WTC11 (cell line): ENCODE results near the gene DAPK1. TPM values are rescaled to one million over a fixed set of nuclear protein-coding genes. Genes with fewer than 3 reads are reported as not detected.
A peak's percentile ranks its signal among the peaks of the same experiment; 100 is the strongest.

Experiments
- ATAC-seq: fragments of 200-7000 bp; cut with Tn5 transposase; 2 replicates; pipeline ENCODE4 v1.10.0; 2021; ENCODE audit warnings: mild to moderate bottlenecking, moderate library complexity
- CTCF ChIA-PET: fragments of 300-600 bp; sonication (Branson Sonifier 250); formaldehyde crosslinking; loops from one replicate; lab custom pipeline; 2021; ENCODE audit warnings: antibody characterized with exemption; lab: Charles Lee
- POLR2A ChIA-PET: fragments of 350-600 bp; sonication (Branson Sonifier 250); formaldehyde crosslinking; loops from one replicate; lab custom pipeline; 2021; ENCODE audit warnings: antibody characterized with exemption; lab: Charles Lee
- DNase-seq: peaks from one replicate; pipeline ENCODE4 v3.0.0; 2021; ENCODE audit warnings: low spot score
- H3K27ac Mint-ChIP-seq: 2 replicates; pipeline ENCODE4 v1.8.0; 2021; ENCODE audit warnings: mixed read lengths
- H3K27me3 Mint-ChIP-seq: 2 replicates; pipeline ENCODE4 v1.8.0; 2021; ENCODE audit warnings: low read depth, mild to moderate bottlenecking, moderate library complexity, mixed read lengths
- H3K36me3 Mint-ChIP-seq: 2 replicates; pipeline ENCODE4 v1.8.0; 2021; ENCODE audit warnings: mixed read lengths
- H3K4me1 Mint-ChIP-seq: 2 replicates; pipeline ENCODE4 v1.8.0; 2022; ENCODE audit warnings: mixed read lengths
- H3K4me3 Mint-ChIP-seq: 2 replicates; pipeline ENCODE4 v1.8.0; 2021; ENCODE audit warnings: mild to moderate bottlenecking, moderate library complexity, mixed read lengths
- H3K9me3 Mint-ChIP-seq: 2 replicates; pipeline ENCODE4 v1.8.0; 2021; ENCODE audit warnings: mixed read lengths
- CREM ChIP-seq: sonication (generic); formaldehyde crosslinking; IDR thresholded peaks from 2 replicates; pipeline ENCODE4 v1.8.1; 2022; ENCODE audit warnings: mild to moderate bottlenecking, missing genetic modification reagents, moderate library complexity
- FOXK1 ChIP-seq: sonication (generic); formaldehyde crosslinking; IDR thresholded peaks from 2 replicates; pipeline ENCODE4 v1.8.0; 2022; ENCODE audit warnings: mild to moderate bottlenecking, moderate library complexity, missing genetic modification reagents
- FOXP1 ChIP-seq: sonication (generic); formaldehyde crosslinking; IDR thresholded peaks from 2 replicates; pipeline ENCODE4 v1.8.0; 2022; ENCODE audit warnings: missing genetic modification reagents, mild to moderate bottlenecking, moderate library complexity, borderline replicate concordance
- NFE2L1 ChIP-seq: sonication (generic); formaldehyde crosslinking; IDR thresholded peaks from 2 replicates; pipeline ENCODE4 v1.8.1; 2023; ENCODE audit warnings: missing genetic modification reagents
- SMAD4 ChIP-seq: sonication (generic); formaldehyde crosslinking; IDR thresholded peaks from 2 replicates; pipeline ENCODE4 v1.8.0; 2022; ENCODE audit warnings: mild to moderate bottlenecking, missing genetic modification reagents
- TP53 ChIP-seq: sonication (generic); formaldehyde crosslinking; IDR thresholded peaks from 2 replicates; pipeline ENCODE4 v1.8.1; 2023; ENCODE audit warnings: mild to moderate bottlenecking, missing genetic modification reagents
- ZNF263 ChIP-seq: sonication (generic); formaldehyde crosslinking; IDR thresholded peaks from 2 replicates; pipeline ENCODE4 v1.8.1; 2022; ENCODE audit warnings: low read depth, mild to moderate bottlenecking, moderate library complexity, missing genetic modification reagents
- total RNA-seq: library from RNA; stranded (reverse); gene quantifications from 3 replicates; pipeline ENCODE4 v1.2.3, GENCODE V29; 2021
- TF ChIP-seq, protein P1 (sequence below): sonication (generic); formaldehyde crosslinking; conservative IDR thresholded peaks from 2 replicates; pipeline ENCODE4 v1.8.1; 2022; ENCODE audit warnings: mild to moderate bottlenecking, missing genetic modification reagents
- TF ChIP-seq, protein P2 (sequence below): sonication (generic); formaldehyde crosslinking; conservative IDR thresholded peaks from 2 replicates; pipeline ENCODE4 v1.8.1; 2023; ENCODE audit warnings: mild to moderate bottlenecking, low read depth, missing genetic modification reagents, moderate library complexity
- TF ChIP-seq, protein P3 (sequence below): sonication (generic); formaldehyde crosslinking; IDR thresholded peaks from 2 replicates; pipeline ENCODE4 v1.8.1; 2022; ENCODE audit warnings: missing genetic modification reagents, borderline replicate concordance
- TF ChIP-seq, protein P4 (sequence below): sonication (generic); formaldehyde crosslinking; IDR thresholded peaks from 2 replicates; pipeline ENCODE4 v1.8.0; 2023; ENCODE audit warnings: missing genetic modification reagents, mild to moderate bottlenecking, borderline replicate concordance
- TF ChIP-seq, protein P5 (sequence below): sonication (generic); formaldehyde crosslinking; IDR thresholded peaks from 2 replicates; pipeline ENCODE4 v1.8.1; 2022; ENCODE audit warnings: low read depth, missing genetic modification reagents, borderline replicate concordance
- TF ChIP-seq, protein P6 (sequence below): sonication (generic); formaldehyde crosslinking; IDR thresholded peaks from 2 replicates; pipeline ENCODE4 v1.8.1; 2022; ENCODE audit warnings: mild to moderate bottlenecking, moderate library complexity, missing genetic modification reagents
- TF ChIP-seq, protein P7 (sequence below): fragments of 250-450 bp; sonication (Bioruptor Pico); IDR thresholded peaks from 2 replicates; pipeline ENCODE4 v1.9.0; 2021; ENCODE audit warnings: mild to moderate bottlenecking
- TF ChIP-seq, protein P8 (sequence below): fragments of 250-450 bp; sonication (Bioruptor Pico); IDR thresholded peaks from 2 replicates; pipeline ENCODE4 v1.8.0; 2021; ENCODE audit warnings: mild to moderate bottlenecking
- TF ChIP-seq, protein P9 (sequence below): sonication (generic); formaldehyde crosslinking; IDR thresholded peaks from 2 replicates; pipeline ENCODE4 v1.8.1; 2023; ENCODE audit warnings: mild to moderate bottlenecking, missing genetic modification reagents

DAPK1 gene
- total RNA-seq, 1 experiment from 2014 or later: 129 TPM

DNA sequence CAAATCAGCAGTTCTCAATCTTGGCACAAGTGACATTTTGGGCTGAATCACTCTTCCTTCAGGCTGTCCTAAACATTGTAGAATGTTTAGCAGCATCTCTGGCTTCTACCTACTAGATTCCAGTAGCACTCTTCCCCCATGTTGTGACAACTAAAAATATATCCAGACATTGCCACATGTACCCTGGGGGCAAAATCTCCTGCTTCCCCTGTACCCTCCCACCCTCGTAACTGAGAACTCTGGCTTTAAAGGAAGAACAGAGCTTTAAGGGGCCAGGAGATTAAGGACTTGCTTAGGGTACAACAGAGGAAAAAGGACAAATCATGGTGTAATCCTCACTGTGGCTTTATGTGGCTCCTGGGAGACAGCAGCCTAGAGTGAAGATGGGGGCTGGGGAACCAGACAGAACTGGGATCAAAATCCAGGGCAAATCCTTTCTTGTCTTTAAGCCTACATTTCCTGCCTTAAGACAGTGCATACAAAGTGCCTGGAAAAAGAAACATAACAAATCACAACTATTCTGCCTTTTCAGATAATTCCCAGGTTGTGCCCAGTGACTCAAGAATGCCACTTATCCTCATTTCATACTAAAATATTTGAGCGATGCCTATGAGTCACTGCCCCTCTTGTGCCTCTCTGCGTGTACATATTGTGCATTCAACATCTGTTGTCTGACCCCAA, 109.3 kb downstream of the DAPK1 start:
- CTCF ChIA-PET: no interaction called here
- no peak for DNase-seq
- H3K4me1 Mint-ChIP-seq: peaks cover 67% of the 10 kb centered on the region
- TF ChIP-seq, protein P1, sequence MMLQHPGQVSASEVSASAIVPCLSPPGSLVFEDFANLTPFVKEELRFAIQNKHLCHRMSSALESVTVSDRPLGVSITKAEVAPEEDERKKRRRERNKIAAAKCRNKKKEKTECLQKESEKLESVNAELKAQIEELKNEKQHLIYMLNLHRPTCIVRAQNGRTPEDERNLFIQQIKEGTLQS: no peak
- TF ChIP-seq NFE2L1 (CRISPR knock-in tag): no peak
- TF ChIP-seq, protein P2, sequence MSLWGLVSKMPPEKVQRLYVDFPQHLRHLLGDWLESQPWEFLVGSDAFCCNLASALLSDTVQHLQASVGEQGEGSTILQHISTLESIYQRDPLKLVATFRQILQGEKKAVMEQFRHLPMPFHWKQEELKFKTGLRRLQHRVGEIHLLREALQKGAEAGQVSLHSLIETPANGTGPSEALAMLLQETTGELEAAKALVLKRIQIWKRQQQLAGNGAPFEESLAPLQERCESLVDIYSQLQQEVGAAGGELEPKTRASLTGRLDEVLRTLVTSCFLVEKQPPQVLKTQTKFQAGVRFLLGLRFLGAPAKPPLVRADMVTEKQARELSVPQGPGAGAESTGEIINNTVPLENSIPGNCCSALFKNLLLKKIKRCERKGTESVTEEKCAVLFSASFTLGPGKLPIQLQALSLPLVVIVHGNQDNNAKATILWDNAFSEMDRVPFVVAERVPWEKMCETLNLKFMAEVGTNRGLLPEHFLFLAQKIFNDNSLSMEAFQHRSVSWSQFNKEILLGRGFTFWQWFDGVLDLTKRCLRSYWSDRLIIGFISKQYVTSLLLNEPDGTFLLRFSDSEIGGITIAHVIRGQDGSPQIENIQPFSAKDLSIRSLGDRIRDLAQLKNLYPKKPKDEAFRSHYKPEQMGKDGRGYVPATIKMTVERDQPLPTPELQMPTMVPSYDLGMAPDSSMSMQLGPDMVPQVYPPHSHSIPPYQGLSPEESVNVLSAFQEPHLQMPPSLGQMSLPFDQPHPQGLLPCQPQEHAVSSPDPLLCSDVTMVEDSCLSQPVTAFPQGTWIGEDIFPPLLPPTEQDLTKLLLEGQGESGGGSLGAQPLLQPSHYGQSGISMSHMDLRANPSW (CRISPR knock-in tag): no peak
- no peak for TF ChIP-seq TP53 (CRISPR knock-in tag)
- TF ChIP-seq SMAD4: no peak
- no peak for TF ChIP-seq FOXK1 (CRISPR knock-in tag)
- TF ChIP-seq, protein P3, sequence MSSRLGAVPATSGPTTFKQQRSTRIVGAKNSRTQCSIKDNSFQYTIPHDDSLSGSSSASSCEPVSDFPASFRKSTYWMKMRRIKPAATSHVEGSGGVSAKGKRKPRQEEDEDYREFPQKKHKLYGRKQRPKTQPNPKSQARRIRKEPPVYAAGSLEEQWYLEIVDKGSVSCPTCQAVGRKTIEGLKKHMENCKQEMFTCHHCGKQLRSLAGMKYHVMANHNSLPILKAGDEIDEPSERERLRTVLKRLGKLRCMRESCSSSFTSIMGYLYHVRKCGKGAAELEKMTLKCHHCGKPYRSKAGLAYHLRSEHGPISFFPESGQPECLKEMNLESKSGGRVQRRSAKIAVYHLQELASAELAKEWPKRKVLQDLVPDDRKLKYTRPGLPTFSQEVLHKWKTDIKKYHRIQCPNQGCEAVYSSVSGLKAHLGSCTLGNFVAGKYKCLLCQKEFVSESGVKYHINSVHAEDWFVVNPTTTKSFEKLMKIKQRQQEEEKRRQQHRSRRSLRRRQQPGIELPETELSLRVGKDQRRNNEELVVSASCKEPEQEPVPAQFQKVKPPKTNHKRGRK (CRISPR knock-in tag): no peak
- TF ChIP-seq, protein P4, sequence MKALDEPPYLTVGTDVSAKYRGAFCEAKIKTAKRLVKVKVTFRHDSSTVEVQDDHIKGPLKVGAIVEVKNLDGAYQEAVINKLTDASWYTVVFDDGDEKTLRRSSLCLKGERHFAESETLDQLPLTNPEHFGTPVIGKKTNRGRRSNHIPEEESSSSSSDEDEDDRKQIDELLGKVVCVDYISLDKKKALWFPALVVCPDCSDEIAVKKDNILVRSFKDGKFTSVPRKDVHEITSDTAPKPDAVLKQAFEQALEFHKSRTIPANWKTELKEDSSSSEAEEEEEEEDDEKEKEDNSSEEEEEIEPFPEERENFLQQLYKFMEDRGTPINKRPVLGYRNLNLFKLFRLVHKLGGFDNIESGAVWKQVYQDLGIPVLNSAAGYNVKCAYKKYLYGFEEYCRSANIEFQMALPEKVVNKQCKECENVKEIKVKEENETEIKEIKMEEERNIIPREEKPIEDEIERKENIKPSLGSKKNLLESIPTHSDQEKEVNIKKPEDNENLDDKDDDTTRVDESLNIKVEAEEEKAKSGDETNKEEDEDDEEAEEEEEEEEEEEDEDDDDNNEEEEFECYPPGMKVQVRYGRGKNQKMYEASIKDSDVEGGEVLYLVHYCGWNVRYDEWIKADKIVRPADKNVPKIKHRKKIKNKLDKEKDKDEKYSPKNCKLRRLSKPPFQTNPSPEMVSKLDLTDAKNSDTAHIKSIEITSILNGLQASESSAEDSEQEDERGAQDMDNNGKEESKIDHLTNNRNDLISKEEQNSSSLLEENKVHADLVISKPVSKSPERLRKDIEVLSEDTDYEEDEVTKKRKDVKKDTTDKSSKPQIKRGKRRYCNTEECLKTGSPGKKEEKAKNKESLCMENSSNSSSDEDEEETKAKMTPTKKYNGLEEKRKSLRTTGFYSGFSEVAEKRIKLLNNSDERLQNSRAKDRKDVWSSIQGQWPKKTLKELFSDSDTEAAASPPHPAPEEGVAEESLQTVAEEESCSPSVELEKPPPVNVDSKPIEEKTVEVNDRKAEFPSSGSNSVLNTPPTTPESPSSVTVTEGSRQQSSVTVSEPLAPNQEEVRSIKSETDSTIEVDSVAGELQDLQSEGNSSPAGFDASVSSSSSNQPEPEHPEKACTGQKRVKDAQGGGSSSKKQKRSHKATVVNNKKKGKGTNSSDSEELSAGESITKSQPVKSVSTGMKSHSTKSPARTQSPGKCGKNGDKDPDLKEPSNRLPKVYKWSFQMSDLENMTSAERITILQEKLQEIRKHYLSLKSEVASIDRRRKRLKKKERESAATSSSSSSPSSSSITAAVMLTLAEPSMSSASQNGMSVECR (CRISPR knock-in tag): no peak
- TF ChIP-seq, protein P5, sequence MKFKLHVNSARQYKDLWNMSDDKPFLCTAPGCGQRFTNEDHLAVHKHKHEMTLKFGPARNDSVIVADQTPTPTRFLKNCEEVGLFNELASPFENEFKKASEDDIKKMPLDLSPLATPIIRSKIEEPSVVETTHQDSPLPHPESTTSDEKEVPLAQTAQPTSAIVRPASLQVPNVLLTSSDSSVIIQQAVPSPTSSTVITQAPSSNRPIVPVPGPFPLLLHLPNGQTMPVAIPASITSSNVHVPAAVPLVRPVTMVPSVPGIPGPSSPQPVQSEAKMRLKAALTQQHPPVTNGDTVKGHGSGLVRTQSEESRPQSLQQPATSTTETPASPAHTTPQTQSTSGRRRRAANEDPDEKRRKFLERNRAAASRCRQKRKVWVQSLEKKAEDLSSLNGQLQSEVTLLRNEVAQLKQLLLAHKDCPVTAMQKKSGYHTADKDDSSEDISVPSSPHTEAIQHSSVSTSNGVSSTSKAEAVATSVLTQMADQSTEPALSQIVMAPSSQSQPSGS (CRISPR knock-in tag): no peak
- TF ChIP-seq, protein P6, sequence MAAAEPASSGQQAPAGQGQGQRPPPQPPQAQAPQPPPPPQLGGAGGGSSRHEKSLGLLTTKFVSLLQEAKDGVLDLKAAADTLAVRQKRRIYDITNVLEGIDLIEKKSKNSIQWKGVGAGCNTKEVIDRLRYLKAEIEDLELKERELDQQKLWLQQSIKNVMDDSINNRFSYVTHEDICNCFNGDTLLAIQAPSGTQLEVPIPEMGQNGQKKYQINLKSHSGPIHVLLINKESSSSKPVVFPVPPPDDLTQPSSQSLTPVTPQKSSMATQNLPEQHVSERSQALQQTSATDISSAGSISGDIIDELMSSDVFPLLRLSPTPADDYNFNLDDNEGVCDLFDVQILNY: no peak
- no peak for TF ChIP-seq CREM (CRISPR knock-in tag)
- TF ChIP-seq, all 79 proteins: peak for 0
- H3K27ac Mint-ChIP-seq: no peak overlapping the region
- POLR2A ChIA-PET: no interaction called here
- ATAC-seq: no peak
- H3K9me3 Mint-ChIP-seq: 0 out of 2 replicates have a peak, but pooled peaks cover 3% of the 10 kb centered on the region
- peaks cover 57% of the 10 kb centered on the region for H3K36me3 Mint-ChIP-seq
- no peak overlapping the region for H3K4me3 Mint-ChIP-seq
- no peaks in the 10 kb centered on the region for H3K27me3 Mint-ChIP-seq

DNA sequence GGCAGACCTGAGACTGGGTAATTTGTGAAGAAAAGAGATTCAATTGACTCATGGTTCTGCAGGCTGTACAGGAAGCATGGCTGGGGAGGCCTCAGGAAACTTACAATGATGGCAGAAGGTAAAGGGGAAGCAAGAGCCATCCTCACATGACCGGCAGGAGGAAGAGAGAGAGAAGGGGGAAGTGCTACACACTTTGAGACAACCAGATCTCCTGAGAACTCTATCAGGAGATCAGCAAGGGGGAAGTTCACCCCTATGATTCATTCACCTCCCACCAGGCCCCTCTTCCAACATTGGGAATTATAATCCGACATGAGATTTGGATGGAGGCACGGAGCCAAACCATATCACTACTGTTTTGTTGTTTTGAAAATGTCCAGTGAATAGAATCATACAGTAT, 110.2 kb downstream of the DAPK1 start:
- Mint-ChIP-seq H3K4me1 (peaks cover 67% of the 10 kb centered on the region), H3K27ac (peak overlapping the region; percentile 43), H3K27me3 (no peaks in the 10 kb centered on the region), H3K36me3 (peaks cover 65% of the 10 kb centered on the region), H3K9me3 (0 out of 2 replicates have a peak, but pooled peaks cover 3% of the 10 kb centered on the region), H3K4me3 (no peak overlapping the region)
- ATAC-seq (no peak), DNase-seq (no peak)
- POLR2A ChIA-PET: no interaction called here
- CTCF ChIA-PET: interaction anchor here (1.2 kb wide), 1 partner anchor 272 kb away, joined by 3 read pairs; no protein-coding TSS in a partner anchor
- TF ChIP-seq, protein P7, sequence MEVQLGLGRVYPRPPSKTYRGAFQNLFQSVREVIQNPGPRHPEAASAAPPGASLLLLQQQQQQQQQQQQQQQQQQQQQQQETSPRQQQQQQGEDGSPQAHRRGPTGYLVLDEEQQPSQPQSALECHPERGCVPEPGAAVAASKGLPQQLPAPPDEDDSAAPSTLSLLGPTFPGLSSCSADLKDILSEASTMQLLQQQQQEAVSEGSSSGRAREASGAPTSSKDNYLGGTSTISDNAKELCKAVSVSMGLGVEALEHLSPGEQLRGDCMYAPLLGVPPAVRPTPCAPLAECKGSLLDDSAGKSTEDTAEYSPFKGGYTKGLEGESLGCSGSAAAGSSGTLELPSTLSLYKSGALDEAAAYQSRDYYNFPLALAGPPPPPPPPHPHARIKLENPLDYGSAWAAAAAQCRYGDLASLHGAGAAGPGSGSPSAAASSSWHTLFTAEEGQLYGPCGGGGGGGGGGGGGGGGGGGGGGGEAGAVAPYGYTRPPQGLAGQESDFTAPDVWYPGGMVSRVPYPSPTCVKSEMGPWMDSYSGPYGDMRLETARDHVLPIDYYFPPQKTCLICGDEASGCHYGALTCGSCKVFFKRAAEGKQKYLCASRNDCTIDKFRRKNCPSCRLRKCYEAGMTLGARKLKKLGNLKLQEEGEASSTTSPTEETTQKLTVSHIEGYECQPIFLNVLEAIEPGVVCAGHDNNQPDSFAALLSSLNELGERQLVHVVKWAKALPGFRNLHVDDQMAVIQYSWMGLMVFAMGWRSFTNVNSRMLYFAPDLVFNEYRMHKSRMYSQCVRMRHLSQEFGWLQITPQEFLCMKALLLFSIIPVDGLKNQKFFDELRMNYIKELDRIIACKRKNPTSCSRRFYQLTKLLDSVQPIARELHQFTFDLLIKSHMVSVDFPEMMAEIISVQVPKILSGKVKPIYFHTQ: no peak
- TF ChIP-seq FOXP1 (CRISPR knock-in tag) (no peak), ZNF263 (no peak)
- TF ChIP-seq, protein P8, sequence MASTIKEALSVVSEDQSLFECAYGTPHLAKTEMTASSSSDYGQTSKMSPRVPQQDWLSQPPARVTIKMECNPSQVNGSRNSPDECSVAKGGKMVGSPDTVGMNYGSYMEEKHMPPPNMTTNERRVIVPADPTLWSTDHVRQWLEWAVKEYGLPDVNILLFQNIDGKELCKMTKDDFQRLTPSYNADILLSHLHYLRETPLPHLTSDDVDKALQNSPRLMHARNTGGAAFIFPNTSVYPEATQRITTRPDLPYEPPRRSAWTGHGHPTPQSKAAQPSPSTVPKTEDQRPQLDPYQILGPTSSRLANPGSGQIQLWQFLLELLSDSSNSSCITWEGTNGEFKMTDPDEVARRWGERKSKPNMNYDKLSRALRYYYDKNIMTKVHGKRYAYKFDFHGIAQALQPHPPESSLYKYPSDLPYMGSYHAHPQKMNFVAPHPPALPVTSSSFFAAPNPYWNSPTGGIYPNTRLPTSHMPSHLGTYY (CRISPR knock-in tag): no peak
- TF ChIP-seq, protein P9, sequence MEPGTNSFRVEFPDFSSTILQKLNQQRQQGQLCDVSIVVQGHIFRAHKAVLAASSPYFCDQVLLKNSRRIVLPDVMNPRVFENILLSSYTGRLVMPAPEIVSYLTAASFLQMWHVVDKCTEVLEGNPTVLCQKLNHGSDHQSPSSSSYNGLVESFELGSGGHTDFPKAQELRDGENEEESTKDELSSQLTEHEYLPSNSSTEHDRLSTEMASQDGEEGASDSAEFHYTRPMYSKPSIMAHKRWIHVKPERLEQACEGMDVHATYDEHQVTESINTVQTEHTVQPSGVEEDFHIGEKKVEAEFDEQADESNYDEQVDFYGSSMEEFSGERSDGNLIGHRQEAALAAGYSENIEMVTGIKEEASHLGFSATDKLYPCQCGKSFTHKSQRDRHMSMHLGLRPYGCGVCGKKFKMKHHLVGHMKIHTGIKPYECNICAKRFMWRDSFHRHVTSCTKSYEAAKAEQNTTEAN (CRISPR knock-in tag): no peak
